Measurements from ENCODE around the gene RGL2.
"Not testable (repeated sequence)": the region's sequence is repeated elsewhere in the genome, so short reads cannot be mapped to it uniquely, and the experiment has no call there.

The RGL2 gene

GRCh38 chr6:33294086-33294823 lies 4.5 kb downstream of the RGL2 start:
- no peak for DNase-seq (ENCODE audit: low read depth)

DNA sequence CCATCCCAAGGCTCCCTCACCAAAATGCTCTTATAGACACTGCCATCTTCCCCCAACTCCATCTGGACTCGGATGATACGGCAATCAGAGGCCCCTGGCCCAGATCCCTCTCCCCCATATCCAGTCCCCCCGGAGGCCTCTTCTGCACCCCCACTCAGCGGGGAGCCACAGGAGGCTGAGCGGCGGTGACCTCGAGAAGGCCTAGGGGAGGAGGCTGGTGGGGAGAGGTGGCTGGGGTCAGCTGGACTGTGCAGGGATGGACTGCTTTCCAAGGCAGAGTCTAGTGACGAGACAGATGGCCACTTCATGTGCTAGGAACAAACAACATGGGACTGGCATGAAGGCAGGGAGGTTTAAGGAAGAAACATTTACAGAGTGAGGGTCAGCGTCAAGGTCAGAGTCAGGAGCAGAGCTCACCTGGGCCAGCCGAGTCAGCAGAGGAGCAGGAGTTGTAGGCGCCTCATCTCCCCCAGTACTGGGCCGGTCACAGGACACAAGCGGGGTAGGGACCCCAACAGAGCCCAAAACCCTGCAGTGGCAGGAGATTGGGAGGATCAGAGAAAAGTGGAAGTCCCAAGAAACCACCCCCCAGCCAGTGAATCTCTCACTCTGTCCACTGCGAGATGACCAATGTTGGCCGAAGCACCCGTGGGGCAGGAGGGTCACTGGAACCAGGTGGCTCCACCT lies 5.6 kb downstream of the RGL2 start:
- DNase-seq (ENCODE audit: low read depth), result no peak

- no peak for DNase-seq (ENCODE audit: low read depth)
Observed at GRCh38 chr6:33290459-33290858, 8.3 kb downstream of the RGL2 start.

GRCh38 chr6:33289784-33290315 lies 8.9 kb downstream of the RGL2 start:
- DNase-seq (ENCODE audit: low read depth), result no peak

DNA sequence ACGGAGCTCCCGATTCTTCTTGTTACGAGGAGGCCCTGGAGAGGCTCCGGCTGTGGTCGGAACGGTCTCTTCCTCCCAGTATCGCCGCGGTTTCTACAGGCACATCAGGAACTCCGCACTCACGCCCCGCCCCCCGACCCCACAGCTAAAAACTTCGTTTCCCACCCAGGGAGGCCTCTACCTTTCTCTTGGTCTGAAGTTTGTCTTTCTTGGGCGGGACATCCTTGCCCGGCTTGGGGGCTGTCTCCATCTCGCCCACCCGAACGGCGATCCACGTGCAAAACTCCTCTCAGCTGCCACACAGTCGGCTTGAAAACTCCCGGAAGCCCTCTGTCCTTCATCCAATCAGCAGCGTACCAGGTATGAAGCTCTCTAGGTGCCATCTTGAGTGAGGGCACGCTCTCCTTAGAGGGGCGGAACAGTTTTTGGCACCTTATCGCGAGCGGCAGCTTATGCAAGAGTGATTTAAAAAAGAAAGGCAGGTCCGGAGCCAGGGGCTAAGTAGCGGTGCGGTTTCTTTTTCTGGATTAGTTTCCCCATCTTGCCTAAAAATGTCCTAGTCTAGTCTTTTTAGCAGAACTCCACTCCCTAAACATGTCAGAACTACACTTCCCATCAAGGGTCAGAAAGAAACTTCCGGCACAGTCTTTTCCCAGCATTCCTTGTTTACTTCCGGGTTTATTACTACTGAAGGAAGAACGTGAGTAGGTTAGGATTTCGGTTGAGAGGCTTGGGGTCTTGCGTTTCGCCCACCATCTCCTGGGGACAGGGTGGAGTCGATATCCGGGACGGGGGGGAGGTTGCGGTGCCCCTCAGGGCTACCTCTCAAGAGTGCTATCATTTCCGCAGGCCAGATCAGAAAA lies 9.6 kb downstream of the RGL2 start, which contains the start of the genes PFDN6 and WDR46:
TSS of gene PFDN6 (plus strand) at position 681 of the 863 bp plus-strand sequence. CDS start 256 bp downstream, outside the sequence.
TSS of gene WDR46 (minus strand) at position 319 of the 863 bp plus-strand sequence. CDS start at position 250, 69 bp downstream.
- no peak for DNase-seq (ENCODE audit: low read depth)

DNA sequence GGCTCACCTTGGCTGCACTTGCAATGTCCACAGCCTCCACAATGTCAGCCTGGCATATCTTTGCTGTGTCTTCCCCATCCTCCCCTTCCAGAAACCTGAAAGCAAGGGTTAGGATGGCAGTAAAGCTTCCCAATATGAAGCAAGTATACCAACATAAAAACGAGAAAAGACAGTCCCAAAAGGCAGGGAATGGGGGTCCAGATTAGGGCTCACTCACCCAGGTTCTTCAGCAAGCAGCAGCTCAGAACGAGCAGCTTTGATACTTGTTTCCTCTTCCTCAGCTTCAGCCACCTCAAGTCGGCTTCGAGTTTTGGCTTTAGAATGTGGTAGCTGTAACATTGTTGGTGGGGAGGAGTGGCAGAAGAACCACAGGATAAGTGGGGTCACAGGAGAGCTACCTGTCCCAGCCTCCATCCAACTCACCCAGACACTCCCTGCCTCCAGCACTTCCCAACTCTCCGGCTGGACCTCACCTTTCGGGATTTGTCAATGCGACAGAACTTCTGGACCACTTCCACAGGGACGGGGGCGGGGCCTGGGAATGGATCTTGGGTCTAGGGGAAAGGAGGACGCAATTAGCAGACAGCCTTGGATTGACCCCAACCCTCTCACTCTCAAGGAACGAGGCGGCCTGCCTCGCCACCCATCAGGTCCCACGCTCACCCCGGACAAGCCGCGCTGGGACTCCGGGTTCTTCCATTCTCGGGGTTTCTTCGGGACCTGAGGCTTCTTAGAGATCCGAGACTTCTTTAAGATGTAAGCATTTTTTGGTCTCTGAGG lies 10.4 kb downstream of the RGL2 start:
- DNase-seq (ENCODE audit: low read depth), result no peak

DNA sequence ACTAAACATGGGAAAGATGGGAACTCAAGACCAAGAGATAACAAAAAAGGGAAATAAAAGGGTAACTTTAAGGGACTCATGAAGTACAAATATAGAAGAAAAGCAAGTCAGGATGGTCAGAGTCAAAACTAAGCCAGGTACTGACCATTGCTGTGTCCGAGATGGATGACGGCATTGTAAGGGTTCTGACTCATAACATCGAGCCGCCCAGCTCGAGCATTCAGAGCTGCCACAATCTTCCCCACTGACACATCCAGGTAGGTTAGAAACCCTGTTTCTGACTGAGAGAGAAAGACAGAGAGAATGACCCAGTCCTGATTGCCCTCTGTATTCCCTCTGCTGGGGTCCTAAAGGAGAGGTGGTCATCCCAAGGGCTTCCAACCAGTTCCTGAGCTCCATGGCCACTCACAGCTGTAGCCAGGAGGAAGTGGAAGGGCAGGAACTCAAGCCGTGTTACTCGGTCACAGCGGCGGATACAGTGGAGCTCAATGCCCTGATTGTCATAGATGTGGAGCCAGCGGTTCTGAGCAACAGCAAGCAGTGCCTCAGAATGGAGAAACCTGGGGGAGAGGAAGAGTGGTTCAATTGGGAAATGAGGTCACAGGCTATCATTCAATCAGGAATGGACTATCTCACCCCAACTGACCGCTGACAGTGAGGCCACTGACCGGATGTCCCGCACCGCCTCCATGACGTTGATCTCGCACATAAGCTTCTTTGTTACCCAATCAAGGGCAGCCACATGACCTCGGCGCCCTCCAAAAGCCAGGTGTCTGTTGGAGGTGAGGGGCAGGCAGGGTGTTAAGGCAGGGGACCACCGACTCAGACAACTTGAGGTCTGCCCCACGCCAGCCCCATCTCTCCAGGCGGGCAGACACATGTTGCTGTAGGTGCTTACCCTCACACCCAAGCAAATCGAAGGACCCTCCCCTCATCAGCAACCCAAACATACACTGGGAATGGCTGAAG lies 11.5 kb downstream of the RGL2 start:
- no peak for DNase-seq (ENCODE audit: low read depth)

- not testable (repeated sequence) for DNase-seq (ENCODE audit: low read depth)
Observed at GRCh38 chr6:33285214-33285613, 13.5 kb downstream of the RGL2 start.

DNA sequence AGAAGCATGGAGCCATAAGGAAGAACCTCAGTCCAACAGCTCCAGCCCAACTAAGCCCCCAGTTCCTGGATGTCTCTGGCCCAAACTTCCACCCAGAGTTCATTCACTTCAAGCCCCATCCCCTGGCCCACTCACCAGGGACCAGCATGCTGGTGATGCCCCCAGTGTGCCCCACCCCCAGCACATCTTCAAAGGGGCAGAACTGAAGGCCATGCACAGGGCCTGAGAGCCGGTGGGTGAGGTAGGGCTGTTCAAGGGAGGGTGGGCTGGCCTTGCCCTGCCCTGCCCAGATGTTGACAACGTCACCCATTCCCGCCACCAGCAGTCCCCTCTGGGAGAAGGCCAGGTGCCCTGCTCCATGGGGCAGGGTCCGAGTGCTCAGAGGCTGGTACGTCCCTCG lies 18.2 kb downstream of the RGL2 start:
- no peak for DNase-seq (ENCODE audit: low read depth)

GRCh38 chr6:33279971-33280511 lies 18.7 kb downstream of the RGL2 start:
- DNase-seq (ENCODE audit: low read depth), result no peak

DNA sequence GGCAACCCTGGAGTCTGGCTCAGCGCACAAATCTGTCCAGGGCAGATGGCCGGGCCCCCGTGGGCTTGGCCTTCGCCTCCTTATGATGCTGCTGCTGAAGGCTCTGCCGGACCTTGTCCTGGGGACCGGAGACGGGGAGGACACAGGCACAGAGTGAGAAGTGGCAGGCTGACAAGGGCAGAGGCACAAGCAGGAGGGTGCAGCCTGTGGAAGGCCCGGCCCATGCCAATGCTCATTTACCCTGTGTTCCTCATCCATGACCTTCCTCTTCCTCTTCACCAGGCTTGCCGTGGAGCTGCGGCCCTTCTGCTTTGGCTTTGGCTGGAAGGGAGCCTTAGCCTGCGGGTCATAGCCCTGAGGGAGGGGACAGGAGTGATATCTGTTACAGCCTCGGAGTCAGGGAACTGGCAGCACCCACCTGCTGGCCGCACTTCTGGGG lies 19.5 kb downstream of the RGL2 start:
- no peak for DNase-seq (ENCODE audit: low read depth)

DNA sequence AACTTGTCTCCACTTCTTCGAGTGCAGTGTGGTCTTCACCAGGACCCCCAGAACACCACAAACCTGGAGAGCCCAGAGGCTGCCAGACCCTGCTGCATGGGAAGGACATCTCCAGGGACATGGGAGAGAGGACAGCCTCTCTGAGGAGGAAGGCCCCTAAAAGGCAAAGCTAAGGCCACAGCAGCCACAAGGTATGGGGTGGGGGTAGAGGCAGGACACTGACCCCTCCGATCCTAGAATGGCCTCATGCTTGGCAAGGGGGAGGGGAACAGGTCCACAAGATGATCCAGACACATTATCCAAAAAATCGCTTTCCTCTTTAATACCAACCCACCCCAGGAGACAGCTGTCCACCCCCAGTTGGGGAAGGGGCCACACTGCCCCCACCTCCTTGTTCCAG lies 19.9 kb downstream of the RGL2 start:
- DNase-seq (ENCODE audit: low read depth), result no peak

- no peak for DNase-seq (ENCODE audit: low read depth)
Observed at GRCh38 chr6:33278392-33278741, 20.4 kb downstream of the RGL2 start.

DNA sequence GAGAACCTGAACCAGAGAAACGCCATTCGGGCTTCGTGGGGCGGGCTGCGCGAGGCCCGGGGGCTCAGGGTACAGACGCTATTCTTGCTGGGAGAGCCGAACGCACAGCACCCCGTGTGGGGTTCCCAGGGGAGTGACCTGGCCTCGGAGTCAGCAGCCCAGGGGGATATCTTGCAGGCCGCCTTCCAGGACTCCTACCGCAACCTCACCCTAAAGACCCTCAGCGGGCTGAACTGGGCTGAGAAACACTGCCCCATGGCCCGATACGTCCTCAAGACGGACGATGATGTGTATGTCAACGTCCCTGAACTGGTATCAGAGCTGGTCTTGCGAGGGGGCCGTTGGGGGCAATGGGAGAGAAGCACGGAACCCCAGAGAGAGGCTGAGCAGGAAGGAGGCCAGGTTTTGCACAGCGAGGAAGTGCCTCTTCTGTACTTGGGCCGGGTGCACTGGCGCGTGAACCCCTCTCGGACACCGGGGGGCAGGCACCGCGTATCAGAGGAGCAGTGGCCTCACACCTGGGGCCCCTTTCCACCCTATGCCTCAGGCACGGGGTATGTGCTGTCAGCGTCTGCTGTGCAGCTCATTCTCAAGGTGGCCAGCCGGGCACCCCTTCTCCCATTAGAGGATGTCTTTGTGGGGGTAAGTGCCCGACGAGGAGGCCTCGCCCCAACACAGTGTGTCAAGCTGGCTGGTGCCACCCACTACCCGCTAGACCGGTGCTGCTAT lies 20.9 kb downstream of the RGL2 start:
- DNase-seq (ENCODE audit: low read depth), result no peak

DNA sequence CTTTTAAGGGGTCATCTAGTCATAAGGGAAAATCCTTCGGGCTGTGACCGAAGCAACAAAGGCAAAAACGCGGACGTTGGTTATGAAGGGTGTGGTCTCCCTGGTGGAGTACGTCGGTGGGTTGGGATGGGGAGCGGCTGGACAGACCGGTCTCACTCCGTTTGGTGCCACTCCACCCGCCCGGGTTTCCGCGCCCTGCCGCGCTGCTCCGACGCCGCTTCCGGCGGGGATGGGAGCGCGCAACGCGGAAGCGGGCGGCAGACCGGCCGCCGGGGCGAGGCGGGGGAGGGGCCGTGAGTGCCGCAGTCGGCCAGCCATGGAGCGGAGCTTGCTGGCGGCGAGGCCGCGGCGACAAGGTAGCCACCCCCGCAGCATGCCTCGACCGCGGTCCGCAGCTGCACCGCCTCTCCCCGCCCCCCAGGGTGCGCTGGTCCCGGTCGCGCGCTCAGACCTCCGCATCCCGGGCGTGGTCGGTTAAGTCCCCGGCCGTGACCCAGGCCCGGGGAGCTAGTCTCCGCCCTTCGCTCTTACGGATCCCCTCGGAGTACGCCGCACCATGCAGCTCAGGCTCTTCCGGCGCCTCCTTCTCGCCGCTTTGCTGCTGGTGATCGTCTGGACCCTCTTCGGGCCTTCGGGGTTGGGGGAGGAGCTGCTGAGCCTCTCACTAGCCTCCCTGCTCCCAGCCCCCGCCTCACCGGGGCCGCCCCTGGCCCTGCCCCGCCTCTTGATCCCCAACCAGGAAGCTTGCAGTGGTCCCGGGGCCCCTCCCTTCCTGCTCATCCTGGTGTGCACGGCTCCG lies 21.7 kb downstream of the RGL2 start, which contains the start of gene B3GALT4:
TSS of gene B3GALT4 (plus strand) at position 260 of the 799 bp plus-strand sequence. CDS start at position 557, 297 bp downstream.
- DNase-seq (ENCODE audit: low read depth), result no peak

GRCh38 chr6:33276581-33276863 lies 22.2 kb downstream of the RGL2 start:
- no peak for DNase-seq (ENCODE audit: low read depth)

DNA sequence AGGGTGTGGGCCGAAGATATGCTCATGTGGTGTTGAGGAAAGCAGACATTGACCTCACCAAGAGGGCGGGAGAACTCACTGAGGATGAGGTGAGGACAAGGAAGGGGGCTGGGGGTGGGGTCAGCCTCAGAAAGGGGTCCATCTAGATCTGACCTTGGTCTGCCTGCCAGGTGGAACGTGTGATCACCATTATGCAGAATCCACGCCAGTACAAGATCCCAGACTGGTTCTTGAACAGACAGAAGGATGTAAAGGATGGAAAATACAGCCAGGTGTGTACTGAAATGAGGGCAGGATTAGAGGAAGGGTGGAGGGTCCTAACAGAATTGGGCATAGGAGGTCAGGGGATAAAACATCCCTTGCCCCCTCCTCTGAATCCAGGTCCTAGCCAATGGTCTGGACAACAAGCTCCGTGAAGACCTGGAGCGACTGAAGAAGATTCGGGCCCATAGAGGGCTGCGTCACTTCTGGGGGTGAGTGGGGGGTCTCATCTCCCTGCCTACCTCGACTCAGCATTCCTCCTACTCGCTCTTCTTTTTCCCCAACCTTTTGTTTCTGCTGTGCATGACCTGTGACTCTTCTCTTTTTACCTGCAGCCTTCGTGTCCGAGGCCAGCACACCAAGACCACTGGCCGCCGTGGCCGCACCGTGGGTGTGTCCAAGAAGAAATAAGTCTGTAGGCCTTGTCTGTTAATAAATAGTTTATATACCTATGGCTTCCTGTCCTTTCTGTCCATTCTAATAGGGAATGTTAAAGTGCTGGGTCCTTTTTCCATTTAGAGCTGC lies 22.8 kb downstream of the RGL2 start:
- not testable (repeated sequence) for DNase-seq (ENCODE audit: low read depth)
